Measurements from ENCODE around the gene FOXO6. TPM values are rescaled to one million over a fixed set of nuclear protein-coding genes. Genes with fewer than 3 reads are reported as not detected.

The FOXO6 gene
- total RNA-seq, 1 experiment from 2014 or later, result 0.14 TPM

DNA sequence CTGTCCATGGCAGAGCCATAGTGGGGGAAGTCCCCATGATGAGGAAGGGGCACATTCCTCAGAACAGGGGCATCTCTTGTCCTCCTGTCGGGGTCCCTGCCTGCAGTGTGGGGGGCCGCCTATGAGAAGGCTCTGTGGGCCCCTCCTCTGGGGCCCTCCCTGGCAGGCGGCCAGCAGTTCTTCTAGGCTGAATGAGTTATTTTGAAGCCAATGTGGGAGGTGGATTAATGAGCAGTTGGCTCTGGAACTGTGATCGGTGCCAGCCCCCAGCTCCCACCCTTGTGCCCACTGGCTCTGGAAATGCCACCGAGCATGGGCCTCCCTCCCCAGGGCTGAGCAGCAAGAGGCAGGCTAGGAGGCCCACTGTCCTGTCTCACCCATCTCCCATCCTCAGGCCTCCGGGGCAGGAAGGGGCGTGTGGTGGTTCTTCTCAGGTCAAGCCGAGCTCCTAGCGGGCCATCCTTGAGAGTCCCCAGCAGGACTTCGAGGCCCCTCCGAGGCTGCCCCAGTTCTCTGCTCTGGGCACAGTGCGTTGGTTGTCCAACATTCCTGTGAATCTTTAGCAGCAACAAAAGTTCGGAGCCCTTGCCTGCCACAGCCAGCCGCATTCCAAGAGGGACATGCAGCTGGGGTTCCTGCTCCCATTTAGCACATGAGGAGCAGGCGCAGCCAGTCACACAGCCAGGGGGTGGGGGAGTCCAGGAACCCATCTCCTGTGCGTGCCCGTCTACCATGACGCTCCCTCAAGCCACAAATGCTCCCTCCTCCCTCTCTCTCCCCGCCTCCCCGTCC is 66.1 kb downstream of the FOXO6 start:
- in situ Hi-C loops (cut with HindIII; ENCODE audit: low pct_unique_long_range_greater_than_20kb, low sequenced_read_pairs), result no loop called here
- DNase-seq (ENCODE audit: low read depth), result no peak

DNA sequence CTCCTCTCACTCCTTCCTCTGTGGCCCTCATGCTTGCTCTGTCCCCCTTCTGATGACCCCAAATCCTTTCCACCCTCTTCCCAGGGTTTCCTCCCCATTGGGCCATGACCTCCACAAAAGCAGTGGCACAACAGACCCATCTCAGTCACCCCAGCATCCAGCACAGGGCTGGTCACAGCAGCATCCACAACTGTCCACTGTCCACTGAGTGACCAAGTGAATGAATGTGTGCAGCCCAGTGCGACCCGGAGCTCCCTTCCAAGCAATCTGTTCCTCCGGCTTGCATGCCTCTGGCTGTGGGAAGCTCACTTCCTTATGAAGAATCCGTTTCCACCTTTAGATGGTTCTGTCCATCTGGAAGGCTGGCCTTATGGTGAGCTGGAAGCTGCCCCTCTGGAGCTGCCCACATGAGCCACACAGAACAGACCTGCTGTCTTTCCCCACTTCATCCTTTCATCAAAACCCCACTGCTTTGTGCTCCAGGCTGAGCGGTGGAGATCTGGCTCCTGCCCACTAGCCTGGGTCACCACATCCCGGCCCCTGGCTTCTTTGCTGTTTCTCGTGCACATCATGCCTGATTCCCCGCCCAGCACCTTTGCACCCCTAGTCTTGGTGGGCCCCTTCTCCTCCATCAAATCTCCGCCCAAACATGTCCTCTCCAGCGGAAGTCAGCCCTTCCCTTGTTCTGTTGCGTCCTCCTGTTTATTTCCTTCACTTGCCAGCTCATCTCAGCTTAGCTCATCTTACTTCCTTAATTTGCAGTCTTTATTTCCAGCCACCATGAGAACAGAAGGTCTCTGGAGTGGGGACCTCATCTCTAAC is 66.9 kb downstream of the FOXO6 start:
- in situ Hi-C loops (cut with HindIII; ENCODE audit: low pct_unique_long_range_greater_than_20kb, low sequenced_read_pairs), result no loop called here
- DNase-seq (ENCODE audit: low read depth), result no peak

DNA sequence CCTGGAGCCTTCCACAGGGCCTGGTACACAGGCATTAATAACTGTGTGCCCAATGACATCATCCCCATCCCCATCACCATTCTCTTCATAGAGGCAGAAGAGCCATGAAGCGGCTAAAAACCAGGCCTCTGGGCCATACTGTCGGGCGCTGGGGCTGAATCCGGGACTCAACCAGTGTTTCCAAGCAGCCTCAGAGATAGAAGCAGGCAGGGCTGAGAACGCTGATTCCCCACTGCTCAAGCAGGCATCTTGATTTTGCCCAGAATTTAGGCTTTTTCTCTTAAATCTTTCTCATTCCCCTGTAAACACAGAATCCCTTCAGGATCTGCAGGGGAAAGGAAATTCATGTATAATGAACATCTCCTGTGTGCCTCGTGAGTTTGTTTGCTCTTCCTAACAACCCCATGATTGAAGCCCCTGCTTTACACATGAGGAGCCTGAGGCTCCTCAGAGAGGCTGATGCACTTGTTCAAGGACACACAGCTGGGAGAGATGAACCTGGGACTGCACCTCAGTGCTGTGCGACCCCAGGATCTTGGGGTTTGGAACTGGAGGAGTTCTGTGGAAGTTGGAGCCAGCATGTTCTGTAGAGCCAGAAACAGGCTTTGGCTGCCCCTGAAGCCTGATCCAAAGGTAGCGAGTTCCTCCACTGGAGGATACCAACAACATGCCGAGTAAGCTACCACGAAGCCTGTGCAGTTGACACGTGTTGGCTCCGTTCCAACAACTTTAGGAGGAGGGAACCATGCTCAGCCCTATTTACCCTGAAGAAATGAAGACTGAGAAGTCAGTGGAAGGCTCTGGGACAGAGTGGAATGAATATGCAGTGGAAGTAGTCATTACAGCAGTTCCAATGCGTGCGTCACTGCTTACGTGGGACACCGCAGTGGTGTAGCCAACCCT is 67.8 kb downstream of the FOXO6 start:
- in situ Hi-C loops (cut with HindIII; ENCODE audit: low pct_unique_long_range_greater_than_20kb, low sequenced_read_pairs), result no loop called here
- no peak for DNase-seq (ENCODE audit: low read depth)

DNA sequence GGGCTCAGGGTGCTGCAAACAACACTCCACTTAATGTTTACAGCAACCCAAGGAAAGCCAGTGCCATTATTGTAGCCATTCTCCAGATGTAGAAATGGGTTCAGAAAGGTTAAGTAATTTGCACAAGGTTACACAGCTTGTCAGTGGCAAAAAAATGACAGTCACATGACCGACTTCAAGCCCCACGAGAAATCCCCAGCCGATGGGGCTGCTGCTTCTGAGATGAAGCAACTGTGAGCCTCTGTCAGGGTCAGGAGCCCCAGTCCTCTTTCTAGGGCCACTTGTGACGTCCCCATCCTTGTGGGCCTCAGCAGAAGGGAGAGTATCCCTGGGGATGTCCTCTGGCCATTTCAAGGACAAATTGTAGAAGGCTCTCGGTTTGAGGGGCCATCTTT is 68.4 kb downstream of the FOXO6 start:
- in situ Hi-C loops (cut with HindIII; ENCODE audit: low pct_unique_long_range_greater_than_20kb, low sequenced_read_pairs), result no loop called here
- no peak for DNase-seq (ENCODE audit: low read depth)

DNA sequence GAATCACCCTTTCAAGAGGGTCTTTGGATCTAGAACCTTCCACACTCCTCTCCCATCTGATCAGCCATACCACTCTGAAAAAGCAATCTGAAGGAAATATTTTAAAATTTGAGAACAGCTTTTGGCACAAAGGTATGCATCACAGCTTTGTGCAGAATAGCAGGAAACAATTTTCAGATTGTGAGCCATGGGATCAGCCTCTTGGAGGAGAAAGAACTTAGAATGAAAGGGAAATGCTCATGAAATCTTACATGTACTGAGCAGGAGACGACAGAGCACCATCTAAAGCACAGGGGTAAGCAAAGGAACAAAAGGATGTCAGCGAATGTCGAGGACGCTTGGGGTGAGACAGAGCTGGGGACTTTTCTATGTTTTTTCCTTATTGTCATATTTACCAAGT is 68.8 kb downstream of the FOXO6 start:
- in situ Hi-C loops (cut with HindIII; ENCODE audit: low pct_unique_long_range_greater_than_20kb, low sequenced_read_pairs), result no loop called here
- no peak for DNase-seq (ENCODE audit: low read depth)

DNA sequence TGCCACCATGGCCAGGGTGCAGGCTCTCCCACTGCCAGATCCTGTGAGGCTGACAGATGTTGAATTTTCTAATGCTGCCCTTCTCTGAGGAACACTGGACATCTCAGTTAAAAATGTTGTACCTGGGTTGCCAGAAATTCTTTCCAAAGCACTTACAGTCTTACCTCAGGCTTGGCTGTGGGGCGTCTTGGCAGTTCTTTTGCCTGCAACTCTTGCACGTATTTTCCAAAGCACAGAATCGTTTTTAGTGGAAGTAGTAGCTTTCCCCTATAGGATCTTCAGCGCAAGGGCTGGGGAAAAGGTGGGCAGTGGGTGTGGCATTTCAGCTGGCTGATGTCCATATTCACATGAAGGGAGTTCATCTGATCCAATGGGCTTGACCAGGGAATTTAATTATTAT is 69.3 kb downstream of the FOXO6 start:
- no peak for DNase-seq (ENCODE audit: low read depth)
- in situ Hi-C loops (cut with HindIII; ENCODE audit: low pct_unique_long_range_greater_than_20kb, low sequenced_read_pairs), result no loop called here

DNA sequence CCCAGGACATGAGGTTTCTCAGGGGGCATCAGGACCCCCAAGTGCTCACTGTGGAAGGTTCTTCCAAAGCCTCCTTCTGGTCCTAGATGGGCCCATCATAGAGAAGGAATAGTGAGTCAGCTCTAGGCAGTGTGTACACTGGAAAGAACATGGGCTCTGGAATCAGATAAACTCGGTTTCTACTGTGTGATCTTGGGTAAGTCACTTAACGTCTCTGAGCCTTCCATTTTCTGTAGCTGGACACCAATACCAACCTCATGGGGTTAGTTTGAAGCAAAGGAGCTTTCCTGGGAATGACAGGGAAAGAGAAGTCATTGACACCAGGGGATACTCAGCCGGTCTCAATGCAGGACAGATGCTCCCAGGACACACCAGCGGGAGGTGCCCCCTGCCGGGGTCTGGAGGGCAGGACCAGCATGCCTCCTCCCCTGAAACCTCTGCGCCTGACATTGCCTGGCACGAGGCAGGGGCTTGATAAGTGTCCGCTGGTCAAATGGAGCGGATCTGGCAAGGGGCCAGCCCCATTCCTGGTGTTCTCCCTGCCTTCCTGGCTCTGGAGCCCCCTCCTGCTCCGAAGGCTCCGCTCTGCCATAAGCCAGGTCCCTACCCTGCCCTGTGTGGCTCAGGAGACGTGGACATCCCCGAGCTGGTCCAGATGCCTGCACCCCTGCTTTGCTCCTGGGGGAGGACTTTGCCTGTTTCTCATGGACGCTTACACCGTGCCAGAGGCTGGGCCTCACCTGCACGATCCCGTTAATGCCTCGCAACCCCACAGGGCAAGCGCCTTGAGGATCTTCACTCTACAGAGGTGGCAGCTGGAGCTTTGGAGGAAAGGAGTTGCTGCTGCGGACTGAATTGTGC is 70.5 kb downstream of the FOXO6 start:
- in situ Hi-C loops (cut with HindIII; ENCODE audit: low pct_unique_long_range_greater_than_20kb, low sequenced_read_pairs), result no loop called here
- DNase-seq (ENCODE audit: low read depth), result no peak

Other genes starting within 250 kb of the FOXO6 start
- gene SCMH1, start 119.1 kb upstream of the FOXO6 start, total RNA-seq (2014; rRNA removed; shearing (Covaris generic); ENCODE audit: low replicate concordance), result 8.8 and 20.3 TPM in 2 replicates
- gene EDN2, start 123.2 kb downstream of the FOXO6 start, total RNA-seq (2014; rRNA removed; shearing (Covaris generic); ENCODE audit: low replicate concordance), result 6.1 and 8.9 TPM in 2 replicates